NCI-H1694 treated with DMSO at 0.1 percent for 48 hours (cell line): ENCODE measurements around the gene NEU1.
"Not testable (repeated sequence)": the region's sequence is repeated elsewhere in the genome, so short reads cannot be mapped to it uniquely, and the experiment has no call there.

Experiments used
- DNase-seq: peaks from one replicate; lab custom pipeline; 2025; lab: John Stamatoyannopoulos, UW

The NEU1 gene

DNA sequence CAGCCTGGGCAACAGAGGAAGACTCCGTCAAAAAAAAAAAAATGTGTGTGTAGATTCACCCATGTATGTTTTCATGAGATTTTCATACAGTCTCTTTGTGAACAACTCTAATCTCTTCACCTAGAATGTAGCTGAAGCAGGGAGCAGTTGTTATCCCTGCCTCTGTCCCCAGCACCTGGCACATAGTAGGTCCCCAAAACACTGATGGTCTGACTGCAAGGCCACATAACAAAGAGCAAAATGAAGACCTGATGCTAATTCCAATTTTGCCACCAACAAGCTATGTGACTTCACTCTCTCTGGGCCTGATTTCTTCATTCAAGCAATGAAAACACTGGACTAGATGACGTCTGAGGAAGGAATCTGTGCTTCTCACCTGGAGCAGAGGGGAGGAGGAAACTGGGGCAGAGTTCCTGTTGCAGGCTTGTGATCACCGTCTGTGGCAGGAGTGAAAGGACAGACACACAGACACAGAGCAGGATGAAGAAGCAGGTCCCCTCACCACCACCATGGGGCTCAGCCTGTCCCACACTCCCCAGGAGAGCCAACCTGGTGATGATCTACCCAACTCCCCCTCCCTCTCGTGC is 11.6 kb upstream of the NEU1 start:
- DNase-seq: no peak

DNA sequence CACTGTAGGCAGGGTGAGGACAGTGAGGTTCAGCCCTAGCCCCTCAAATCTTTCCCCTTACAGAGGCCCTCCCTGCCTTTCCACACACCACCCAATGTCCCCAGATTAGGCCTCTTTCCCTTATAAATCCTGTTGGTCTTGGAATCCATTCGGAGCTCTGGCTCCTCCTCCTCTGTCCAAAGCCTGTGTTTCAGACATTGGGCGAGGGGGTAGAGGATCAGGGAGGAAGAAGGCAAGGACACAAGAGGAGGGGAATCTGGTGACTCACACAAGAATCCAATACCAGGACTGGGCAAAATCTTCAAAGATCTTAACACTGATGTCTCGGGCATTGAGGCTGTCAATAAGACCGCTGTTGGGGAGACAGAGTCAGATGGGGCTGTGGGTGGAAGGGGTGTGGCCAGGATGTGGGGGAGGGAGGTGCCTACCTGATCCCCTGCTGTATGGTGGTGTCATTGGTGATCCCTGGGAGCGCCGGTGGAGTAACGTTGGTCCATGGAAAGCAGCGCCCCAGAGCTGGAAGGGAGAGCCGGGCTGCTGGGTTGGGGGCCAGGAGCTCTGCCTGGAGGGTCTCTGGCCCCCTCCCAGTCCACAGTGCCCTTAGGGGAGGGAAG is 8.5 kb upstream of the NEU1 start:
- no peak for DNase-seq

DNA sequence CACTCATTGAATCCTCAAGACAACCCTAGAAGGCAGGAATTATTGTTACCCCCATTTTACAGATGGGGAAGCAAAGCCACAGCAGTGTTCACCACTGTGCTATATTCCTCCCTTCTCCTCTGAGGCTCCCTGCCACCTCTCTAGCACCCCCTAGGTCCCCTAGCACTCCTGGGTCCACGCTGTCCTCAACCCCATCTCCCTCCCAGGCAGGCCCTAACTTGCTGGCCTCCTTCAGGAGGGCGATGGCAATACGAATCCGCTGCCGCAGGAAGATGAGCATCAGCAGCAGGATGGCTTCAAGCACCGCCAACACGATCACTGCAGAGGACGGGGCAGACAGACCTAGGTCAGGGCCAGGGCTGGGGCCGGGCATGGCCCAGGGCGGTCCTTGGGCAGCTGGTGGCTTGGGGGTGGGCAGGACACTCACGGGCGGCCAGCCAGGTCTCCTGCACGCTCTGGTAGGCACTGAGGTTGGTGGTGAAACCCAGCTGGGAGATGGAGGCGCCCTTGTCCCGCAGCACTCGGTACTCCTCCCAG is 7.8 kb upstream of the NEU1 start:
- DNase-seq: no peak

DNA sequence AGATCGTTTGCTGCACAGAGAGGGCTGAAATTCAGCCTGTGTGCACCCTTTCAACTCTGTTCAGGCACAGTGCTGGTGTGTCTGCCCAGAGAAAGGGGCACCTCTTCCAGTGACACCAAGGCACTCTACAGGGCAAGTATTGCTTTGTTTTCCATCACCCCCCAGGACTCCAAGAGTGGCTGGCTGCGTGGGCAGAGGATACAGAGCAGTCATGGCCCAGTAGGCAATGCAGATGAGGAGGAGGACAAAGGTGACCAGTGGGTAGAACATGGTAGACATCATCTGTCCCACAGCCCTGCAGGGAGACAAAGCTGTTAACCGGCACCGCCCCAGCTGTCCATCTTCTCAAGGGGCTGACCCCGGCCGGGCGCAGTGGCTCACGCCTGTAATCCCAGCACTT is 6.7 kb upstream of the NEU1 start:
- DNase-seq: no peak

DNA sequence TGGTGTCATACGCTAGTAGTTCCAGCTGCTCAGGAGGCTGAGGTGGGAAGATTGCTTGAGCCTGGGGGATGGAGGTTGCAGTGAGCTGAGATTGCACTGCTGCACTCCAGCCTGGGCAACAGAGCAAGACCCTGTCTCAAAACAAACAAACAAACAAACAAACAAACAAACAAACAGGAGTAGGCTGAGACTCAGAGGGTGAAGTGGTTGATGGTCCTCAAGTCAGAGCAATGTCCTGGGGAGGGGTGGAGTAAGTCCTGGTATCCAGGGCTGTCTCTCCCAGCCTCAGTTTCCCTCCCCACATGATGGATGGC is 6.0 kb upstream of the NEU1 start:
- not testable (repeated sequence) for DNase-seq

DNA sequence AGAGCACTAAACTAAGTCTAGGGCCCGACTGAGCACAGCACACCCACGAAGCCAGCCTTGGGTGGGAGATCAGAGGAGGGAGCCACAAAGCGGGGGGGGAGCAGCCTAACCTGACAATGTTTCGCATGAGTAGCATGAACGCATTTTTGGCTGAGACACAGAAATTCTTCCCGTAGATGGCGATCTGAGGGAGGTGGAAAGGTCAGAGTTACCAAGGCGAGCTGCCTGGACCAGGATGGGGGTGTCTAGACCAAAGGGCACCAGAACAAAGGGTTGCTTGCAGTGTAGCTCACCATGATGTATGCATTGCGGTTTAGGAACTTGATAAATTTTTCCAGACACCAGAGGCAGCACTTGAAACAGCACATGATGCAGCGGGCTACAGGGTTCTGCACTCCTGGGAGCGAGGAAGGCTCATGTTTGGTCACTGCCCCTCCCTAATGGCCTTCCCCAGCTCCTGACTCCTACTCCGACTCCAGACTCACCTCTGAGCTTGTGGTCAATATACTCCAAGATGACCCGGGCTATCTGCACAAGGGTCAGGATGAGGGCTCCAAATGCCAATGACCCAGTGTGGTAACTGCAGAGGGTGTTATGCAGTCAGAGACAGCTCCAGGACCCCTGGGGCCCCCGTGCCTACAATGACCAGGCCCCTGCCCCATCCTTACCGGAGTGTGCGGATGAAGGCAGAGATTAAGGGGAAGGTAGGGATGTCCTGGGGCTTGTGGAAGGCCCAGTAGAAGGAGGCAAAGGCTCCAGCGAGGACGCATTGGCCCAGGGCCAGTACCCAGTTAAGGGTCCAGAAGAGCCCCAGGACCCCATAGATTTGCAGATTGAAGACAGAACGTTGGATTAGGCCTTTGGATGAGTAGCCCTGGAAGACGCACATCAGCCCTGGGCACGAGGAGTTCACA is 2.8 kb upstream of the NEU1 start:
- DNase-seq: no peak

DNA sequence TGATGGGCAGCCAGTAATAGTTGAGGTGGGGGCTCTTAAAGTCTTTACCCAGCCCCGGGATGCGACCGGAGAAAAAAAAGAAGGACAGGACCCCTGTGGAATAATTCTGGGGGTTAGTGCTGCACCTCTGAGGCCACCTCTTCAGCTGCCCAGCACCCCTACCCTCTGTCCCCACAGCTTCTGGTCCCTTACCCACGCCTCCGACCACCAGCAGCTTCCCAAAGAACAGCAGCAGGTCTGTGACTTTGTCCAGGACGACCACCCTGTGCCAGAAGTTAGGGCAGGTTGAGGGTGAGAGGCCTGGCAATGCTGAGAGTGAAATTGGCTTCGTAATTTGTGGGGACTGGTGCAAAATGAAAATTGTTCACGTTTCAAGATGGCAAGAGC is 2.2 kb upstream of the NEU1 start:
- DNase-seq: no peak

DNA sequence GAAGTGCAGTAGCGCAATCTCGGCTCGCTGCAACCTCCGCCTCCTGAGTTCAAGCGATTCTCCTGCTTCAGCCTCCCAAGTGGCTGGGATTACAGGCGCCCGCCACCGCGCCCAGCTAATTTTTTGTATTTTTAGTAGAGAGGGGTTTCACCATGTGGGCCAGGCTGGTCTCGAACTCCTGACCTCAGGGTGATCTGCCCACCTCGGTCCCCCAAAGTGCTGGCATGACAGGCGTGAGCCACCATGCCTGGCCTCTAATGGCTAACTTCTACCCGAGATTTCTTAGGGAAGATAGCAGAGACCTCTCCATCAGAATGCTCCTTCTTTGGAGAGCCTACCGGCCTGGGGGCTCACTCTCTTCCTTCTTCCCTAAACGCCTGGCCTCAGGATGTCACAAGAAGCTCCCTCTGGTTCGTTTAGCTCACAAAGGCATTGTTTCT is 1.5 kb upstream of the NEU1 start:
- not testable (repeated sequence) for DNase-seq

DNA sequence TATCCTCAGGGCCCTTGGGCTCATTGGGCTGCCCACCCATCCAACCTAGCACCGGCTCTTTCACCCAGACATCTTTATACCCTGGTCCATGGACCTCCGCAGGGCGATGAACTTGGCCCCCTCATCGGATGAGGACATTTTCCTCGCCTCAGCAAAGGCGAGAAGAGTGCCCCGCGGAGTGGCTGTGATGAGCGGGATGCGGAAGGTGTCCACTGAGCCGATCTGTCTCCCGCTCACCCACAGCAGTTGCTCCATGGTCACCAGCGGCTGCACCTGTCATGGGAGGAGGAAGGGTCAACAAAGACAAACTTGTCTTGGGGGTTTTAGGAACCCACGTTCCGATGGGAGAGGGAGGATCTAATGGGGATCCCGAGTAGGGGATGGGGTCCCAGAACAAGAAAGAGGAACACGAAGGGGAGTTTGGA is 690 bp downstream of the NEU1 start:
- DNase-seq: no peak

DNA sequence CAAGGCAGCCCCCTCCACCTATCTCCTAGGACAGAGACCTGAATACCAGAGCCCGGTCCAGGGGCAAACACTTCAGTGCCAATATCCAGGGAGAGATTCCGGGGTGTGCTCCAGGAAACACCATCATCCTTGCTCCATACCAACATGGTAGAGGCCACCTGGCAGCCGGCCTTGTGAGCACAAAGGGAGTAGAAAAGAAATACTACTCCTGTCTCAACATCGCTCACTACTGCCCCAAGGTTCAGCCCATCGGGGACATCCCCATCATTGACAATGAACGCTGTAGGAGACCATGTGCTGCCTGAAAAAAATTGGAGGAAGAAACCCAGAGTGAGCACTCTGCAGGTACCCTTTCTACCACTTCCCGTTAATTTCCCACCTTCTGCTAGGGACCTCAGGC is 1.5 kb downstream of the NEU1 start:
- no peak for DNase-seq

DNA sequence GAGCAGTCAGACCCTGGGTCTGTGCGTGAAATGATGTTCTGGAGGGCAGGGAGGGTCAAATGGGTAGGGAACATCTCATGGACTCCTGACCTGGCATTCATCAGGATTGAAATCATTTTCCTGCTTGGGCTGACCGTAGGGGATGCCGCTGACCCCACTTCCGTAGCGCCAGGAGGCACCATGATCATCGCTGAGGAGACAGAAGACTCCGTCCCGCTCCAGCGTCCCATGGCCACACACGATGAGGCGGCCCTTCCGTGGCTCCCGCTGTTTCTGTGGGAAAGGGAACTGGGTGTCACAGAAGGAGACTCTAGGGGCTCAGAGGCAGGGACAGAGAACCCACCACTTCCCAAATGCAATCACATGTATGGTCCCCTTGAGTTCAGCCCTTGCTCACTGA is 2.3 kb downstream of the NEU1 start:
- DNase-seq: no peak

DNA sequence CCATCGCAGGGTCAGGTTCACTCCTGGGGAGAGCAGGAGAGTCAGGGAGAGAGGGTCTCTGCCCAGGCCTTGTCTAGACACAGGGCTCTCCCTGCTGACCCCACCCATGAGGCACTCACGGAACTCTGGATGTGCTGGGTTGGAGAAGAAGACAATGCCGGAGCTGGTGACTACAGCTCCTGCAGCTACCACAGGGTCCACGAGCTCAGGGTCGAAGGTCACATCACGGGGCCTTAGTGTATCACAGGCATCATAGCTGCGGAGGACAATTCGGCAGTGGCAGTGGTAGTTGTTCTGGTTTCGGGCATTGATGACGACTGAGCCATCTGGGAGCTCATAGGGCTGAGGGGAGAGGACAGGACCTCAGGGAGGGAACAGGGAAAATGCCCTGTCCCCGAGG is 2.7 kb downstream of the NEU1 start:
- DNase-seq: no peak

DNA sequence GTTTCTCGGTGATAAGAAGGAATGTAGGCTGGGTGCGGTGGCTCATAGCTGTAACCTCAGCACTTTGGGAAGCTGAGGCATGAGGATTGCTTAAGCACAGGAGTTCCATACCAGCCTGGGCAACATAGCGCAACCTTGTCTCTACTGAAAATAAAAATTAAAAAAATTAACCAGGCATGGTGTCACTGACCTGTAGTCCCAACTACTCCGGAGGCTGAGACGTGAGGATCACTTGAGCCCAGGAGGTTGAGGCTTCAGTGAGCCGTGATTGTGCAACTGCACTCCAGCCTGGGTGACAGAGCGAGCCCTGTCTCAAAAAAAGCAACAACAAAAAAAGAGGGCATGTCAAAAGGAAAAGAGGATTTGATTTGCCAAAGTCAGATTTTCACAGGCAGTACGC is 3.9 kb downstream of the NEU1 start:
- no peak for DNase-seq

DNA sequence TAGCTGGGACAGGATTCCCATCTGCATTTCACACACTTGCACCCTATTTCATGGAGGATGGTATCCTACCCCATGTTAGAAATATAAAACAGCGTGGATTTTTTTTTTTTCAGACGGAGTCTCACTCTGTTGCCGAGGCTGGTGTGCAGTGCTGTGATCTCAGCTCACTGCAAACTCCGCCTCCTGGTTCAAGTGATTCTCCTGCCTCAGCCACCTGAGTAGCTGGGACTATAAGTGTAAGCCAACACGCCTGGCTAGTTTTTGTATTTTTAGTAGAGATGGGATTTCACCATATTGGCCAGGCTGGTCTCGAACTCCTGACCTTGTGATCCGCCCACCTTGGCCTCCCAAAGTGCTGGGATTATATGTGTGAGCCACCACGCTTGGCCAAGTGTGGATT is 4.8 kb downstream of the NEU1 start:
- not testable (repeated sequence) for DNase-seq

DNA sequence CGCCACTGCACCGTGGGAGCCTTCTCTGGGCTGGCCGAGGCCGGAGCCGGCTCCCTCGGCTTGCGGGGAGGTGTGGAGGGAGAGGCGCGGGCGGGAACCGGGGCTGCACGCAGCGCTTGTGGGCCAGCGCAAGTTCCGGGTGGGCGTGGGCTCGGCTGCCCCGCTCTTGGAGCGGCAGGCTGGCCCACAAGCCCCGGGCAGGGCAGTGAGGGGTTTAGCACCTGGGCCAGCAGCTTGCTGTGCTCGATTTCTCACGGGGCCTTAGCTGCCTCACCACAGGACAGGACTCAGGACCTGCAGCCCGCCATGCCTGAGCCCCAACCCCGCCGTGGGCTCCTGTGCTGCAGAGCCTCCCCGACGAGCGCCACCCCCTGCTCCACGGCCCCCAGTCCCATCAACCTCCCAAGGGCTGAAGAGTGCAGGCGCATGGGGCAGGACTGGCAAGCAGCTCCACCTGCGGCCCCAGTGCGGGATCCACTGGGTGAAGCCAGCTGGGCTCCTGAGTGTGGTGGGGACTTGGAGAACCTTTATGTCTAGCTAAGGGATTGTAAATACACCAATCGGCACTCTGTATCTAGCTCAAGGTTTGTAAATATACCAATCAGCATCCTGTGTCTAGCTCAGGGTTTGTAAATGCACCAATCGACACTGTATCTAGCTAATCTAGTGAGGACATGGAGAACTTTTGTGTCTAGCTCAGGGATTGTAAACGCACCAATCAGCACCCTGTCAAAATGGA is 10.5 kb downstream of the NEU1 start:
- not testable (repeated sequence) for DNase-seq

DNA sequence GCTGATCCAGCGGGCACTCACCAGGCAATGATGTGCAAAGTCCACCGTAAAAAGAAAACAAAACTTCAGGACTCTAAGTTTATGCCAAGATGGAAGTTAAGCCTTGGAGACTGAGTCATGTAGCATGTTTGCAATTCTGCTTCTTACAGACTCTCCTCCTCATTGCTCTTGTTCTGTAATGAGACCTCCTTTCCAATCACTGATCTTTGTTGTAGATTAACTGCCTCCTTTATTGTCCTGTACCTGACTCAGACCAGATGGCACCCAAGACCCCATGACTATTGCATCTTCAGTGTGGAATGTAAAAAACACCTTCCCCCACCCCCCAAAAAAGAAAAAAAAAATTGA is 11.2 kb downstream of the NEU1 start:
- no peak for DNase-seq

DNA sequence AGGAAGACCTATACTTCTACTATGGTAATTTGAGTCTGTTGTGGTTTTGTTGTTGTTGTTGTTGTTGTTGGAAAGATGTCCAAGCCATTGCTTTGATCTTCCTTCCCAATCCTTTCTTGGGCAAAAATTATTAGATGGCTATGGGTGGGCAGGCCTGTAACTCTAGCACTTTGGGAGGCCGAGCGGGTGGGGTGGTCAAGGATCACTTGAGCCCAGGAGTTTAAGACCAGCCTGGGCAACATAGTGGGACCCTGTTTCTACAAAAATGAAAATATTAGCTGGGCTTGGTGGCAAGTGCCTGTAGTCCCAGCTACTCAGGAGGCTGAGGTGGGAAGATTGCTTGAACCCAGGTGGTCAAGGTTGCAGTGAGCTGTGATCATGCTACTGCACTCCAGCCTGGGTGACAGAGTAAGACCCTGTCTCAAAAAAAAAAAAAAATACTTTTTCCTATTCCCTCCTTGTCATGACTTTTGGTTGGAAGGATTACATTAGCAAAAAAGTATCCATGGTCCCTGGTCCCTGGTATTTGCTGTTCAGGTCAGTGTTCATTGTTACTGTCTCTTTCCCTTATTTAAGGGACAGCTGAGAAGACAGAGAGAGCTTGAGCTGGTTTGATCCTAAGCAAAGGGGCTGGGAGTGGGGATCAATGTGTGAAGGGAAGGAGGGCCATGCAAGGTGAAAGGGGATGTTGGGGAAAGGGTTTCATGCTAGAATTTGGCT is 11.7 kb downstream of the NEU1 start:
- DNase-seq: no peak

DNA sequence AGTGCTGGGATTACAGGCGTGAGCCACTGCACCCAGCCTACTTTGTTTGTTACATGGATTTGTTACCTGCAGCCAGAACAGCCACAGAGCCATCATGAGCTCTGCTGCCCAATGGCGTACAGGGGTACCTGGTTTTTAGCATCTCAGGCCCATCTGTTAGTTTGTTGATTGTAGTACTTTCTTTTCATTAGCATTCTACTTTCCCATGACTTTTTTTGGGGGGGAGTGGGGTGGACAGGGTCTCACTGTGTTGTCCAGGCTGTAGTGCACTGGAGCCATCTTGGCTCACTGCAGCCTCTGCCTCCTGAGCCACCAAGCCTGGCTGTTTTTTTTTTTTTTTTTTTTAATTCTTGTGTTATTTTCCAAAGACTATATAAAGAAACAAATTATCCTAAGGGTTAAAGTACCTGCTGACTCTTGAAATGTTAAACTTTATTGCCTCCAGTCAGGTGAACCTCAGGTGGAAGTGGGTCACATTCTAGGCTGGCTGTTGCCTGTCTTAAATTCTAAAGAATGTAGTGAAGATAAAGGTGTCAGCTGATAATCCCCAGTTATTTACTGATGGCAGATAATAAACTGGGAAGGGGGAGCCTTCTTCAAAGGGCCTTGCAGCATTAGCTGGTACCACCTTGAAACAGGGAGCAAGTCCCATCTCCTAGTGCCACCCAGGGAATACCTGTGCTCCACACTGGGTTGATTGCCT is 15.2 kb downstream of the NEU1 start:
- no peak for DNase-seq

DNA sequence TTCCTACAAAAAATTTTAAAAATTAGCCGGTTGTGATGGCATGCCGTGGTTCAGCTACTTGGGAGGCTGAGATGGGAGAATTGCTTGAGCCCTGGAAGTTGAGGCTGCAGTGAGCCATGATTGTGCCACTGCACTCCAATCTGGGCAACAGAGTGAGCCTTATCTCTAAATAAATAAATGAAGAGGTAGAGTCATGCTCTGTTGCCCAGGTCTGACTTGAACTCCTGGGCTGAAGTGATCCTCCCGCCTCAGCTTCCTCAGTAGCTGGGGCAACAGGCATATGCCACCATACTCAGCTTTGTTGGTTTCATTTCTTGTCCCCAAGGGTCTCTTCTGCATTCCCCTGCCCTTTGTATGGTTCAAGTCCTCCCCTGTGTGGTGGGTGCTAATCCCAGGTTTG is 18.1 kb downstream of the NEU1 start:
- no peak for DNase-seq

DNA sequence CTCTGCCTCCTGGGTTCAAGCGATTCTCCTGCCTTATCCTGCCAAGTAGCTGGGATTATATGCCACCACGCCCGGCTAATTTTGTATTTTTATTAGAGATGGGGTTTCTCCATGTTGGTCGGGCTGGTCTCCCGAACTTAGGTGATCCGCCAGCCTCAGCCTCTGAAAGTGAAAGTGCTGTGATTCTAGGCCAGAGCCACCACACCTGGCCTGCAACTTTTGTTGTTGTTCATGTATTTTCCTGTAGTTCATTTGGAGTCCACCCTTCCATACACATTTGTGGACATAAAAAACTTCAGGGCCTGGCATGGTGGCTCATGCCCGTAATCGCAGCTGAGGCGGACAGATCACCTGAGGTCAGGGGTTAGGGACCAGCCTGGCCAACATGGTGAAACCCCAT is 20.6 kb downstream of the NEU1 start:
- no peak for DNase-seq

DNA sequence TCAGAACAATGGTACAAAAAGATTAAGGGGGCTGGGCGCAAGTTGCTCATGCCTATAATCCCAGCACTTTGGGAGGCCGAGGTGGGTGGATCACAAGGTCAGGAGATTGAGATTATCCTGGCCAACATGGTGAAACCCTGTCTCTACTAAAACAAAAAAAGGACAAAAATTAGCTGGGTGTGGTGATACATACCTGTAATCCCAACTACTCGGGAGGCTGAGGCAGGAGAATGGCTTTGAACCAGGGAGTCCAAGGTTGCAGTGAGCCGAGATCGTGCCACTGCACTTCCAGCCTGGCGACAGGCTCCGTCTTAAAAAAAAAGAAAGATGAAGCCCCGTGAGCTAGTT is 22.9 kb downstream of the NEU1 start:
- not testable (repeated sequence) for DNase-seq
